ENCODE results near the gene AHI1. TPM values are rescaled to one million over a fixed set of nuclear protein-coding genes. Genes with fewer than 3 reads are reported as not detected.

Gene AHI1
- polyA plus RNA-seq, 1 donor (not counting 4 experiments of a cell fraction or from before 2014, with no cell fraction given), result 7.0 TPM

- H2AFZ ChIP-seq (ENCODE audit: control insufficient read depth, low read length), result no peak overlapping the region
- no peaks in the 10 kb centered on the region for H3K9me1 ChIP-seq (ENCODE audit: control insufficient read depth, extremely low read depth, insufficient read depth, low read length)
- no peaks in the 10 kb centered on the region for H3K36me3 ChIP-seq (ENCODE audit: control insufficient read depth in 2 of 2, extremely low read depth in 1 of 2, insufficient read depth in 2 of 2, low read length in 2 of 2)
- no peak overlapping the region for H3K27ac ChIP-seq (ENCODE audit: control insufficient read depth, insufficient read depth, low read length)
- no peaks in the 10 kb centered on the region for H3K27me3 ChIP-seq (ENCODE audit: control insufficient read depth, extremely low read depth, insufficient read depth, low read length)
- no peaks in the 10 kb centered on the region for H3K9me3 ChIP-seq (ENCODE audit: control insufficient read depth, low read depth, low read length)
- dilution Hi-C loops (cut with MboI; ENCODE audit: extremely low pct_ligation_motif_present, low sequenced_read_pairs), result no loop called here
- TF ChIP-seq EZH2 (IDR thresholded peaks at IDR 0.05; ENCODE audit: low read length), result no peak
- no peak for TF ChIP-seq CTCF (optimal IDR thresholded peaks at IDR 0.05 in 1 of 3, IDR thresholded peaks at IDR 0.05 in 1 of 3, conservative IDR thresholded peaks at IDR 0.05 in 1 of 3; ENCODE audit: extremely low read depth in 1 of 3, insufficient read depth in 2 of 3, low read length in 3 of 3)
- H3K4me2 ChIP-seq (ENCODE audit: control insufficient read depth, extremely low read depth, insufficient read depth, low read depth, low read length), result no peak overlapping the region
- H3K9ac ChIP-seq (ENCODE audit: control insufficient read depth, extremely low read depth, insufficient read depth, low read length), result no peak overlapping the region
- H3K79me2 ChIP-seq (ENCODE audit: control insufficient read depth, insufficient read depth, low read length), result no peaks in the 10 kb centered on the region
- H3K4me1 ChIP-seq (ENCODE audit: control insufficient read depth, extremely low read depth, insufficient read depth, low read length), result no peaks in the 10 kb centered on the region
- FAIRE-seq, result no peak
- no peak overlapping the region for H3K4me3 ChIP-seq (ENCODE audit: control insufficient read depth in 2 of 3, extremely low read depth in 1 of 3, insufficient read depth in 2 of 3, low read depth in 1 of 3, low read length in 3 of 3)
- DNase-seq (ENCODE audit: low read depth, low spot score), result no peak
- H4K20me1 ChIP-seq (ENCODE audit: control insufficient read depth, extremely low read depth, insufficient read depth, low read length), result no peaks in the 10 kb centered on the region
These were observed 174.9 kb downstream of the AHI1 start for GRCh38 chr6:135322427-135323201.

GRCh38 chr6:135320721-135321621, 176.6 kb downstream of the AHI1 start:
- dilution Hi-C loops (cut with MboI; ENCODE audit: extremely low pct_ligation_motif_present, low sequenced_read_pairs), result no loop called here
- no peak overlapping the region for H3K27ac ChIP-seq (ENCODE audit: control insufficient read depth, insufficient read depth, low read length)
- no peak for TF ChIP-seq EZH2 (IDR thresholded peaks at IDR 0.05; ENCODE audit: low read length)
- TF ChIP-seq CTCF (optimal IDR thresholded peaks at IDR 0.05 in 1 of 3, IDR thresholded peaks at IDR 0.05 in 1 of 3, conservative IDR thresholded peaks at IDR 0.05 in 1 of 3; ENCODE audit: extremely low read depth in 1 of 3, insufficient read depth in 2 of 3, low read length in 3 of 3), result no peak
- no peaks in the 10 kb centered on the region for H3K79me2 ChIP-seq (ENCODE audit: control insufficient read depth, insufficient read depth, low read length)
- FAIRE-seq (no peak), DNase-seq (ENCODE audit: low read depth, low spot score) (no peak)
- H3K9ac ChIP-seq (ENCODE audit: control insufficient read depth, extremely low read depth, insufficient read depth, low read length), result no peak overlapping the region
- H3K36me3 ChIP-seq (ENCODE audit: control insufficient read depth in 2 of 2, extremely low read depth in 1 of 2, insufficient read depth in 2 of 2, low read length in 2 of 2), result no peaks in the 10 kb centered on the region
- no peaks in the 10 kb centered on the region for H4K20me1 ChIP-seq (ENCODE audit: control insufficient read depth, extremely low read depth, insufficient read depth, low read length)
- no peak overlapping the region for H3K4me3 ChIP-seq (ENCODE audit: control insufficient read depth in 2 of 3, extremely low read depth in 1 of 3, insufficient read depth in 2 of 3, low read depth in 1 of 3, low read length in 3 of 3)
- H2AFZ ChIP-seq (ENCODE audit: control insufficient read depth, low read length), result no peak overlapping the region
- H3K9me3 ChIP-seq (ENCODE audit: control insufficient read depth, low read depth, low read length), result no peaks in the 10 kb centered on the region
- H3K27me3 ChIP-seq (ENCODE audit: control insufficient read depth, extremely low read depth, insufficient read depth, low read length), result no peaks in the 10 kb centered on the region
- H3K4me2 ChIP-seq (ENCODE audit: control insufficient read depth, extremely low read depth, insufficient read depth, low read depth, low read length), result no peak overlapping the region
- H3K4me1 ChIP-seq (ENCODE audit: control insufficient read depth, extremely low read depth, insufficient read depth, low read length), result no peaks in the 10 kb centered on the region
- no peaks in the 10 kb centered on the region for H3K9me1 ChIP-seq (ENCODE audit: control insufficient read depth, extremely low read depth, insufficient read depth, low read length)

Measured in keratinocyte (primary cell).